Hepatocyte (in vitro differentiated cells): ENCODE results near the gene DBH.

Experiments
- EZH2phosphoT487 ChIP-seq: fragments of 200-600 bp; sonication (generic); IDR thresholded peaks from one replicate; pipeline ENCODE4 v1.6.1; 2018; ENCODE audit warnings: antibody characterized with exemption, mild to moderate bottlenecking, low read depth, moderate library complexity; ENCODE audit not compliant: unreplicated experiment, severe bottlenecking
- TF ChIP-seq, protein P1 (sequence below): fragments of 200-600 bp; sonication (generic); IDR thresholded peaks from 2 replicates; pipeline ENCODE4 v1.5.1; 2016; ENCODE audit warnings: antibody characterized with exemption, mild to moderate bottlenecking; ENCODE audit not compliant: poor library complexity

DNA sequence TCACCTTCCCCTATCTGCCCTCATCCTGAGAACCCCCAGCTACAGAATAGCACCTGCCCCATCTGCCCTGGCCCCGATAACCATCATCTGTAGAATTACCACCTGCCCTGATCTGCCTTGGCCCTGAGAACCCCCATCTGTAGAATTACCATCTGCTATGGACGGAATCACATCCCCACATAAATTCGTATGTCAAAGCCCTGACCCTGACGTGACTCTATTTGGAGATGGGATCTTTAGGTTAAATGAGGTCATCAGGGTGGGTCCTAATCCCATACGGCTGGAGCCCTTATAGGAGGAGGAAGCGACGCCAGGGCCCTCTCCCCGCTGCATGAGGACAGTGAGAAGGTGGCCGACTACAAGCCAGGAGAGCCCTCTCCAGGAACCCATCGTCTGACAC, 69.4 kb downstream of the DBH start:
- TF ChIP-seq, protein P1, sequence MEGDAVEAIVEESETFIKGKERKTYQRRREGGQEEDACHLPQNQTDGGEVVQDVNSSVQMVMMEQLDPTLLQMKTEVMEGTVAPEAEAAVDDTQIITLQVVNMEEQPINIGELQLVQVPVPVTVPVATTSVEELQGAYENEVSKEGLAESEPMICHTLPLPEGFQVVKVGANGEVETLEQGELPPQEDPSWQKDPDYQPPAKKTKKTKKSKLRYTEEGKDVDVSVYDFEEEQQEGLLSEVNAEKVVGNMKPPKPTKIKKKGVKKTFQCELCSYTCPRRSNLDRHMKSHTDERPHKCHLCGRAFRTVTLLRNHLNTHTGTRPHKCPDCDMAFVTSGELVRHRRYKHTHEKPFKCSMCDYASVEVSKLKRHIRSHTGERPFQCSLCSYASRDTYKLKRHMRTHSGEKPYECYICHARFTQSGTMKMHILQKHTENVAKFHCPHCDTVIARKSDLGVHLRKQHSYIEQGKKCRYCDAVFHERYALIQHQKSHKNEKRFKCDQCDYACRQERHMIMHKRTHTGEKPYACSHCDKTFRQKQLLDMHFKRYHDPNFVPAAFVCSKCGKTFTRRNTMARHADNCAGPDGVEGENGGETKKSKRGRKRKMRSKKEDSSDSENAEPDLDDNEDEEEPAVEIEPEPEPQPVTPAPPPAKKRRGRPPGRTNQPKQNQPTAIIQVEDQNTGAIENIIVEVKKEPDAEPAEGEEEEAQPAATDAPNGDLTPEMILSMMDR = no peak
- TF ChIP-seq EZH2phosphoT487 = no peak
